HepG2 (cell line): ENCODE results near the gene SLC9A4.

Experiments used
- BRD4 ChIP-seq: sonication (generic); formaldehyde crosslinking; IDR thresholded peaks from 2 replicates; pipeline ENCODE4 v1.4.0; 2020; ENCODE audit warnings: missing genetic modification reagents
- ETV5 ChIP-seq: IDR thresholded peaks from 2 replicates; pipeline ENCODE4 v1.6.1; 2018; ENCODE audit warnings: missing biosample characterization, missing genetic modification reagents, inconsistent platforms, borderline replicate concordance
- NFRKB ChIP-seq: fragments of 450-650 bp; IDR thresholded peaks from 2 replicates; pipeline ENCODE4 v1.6.1; 2017

GRCh38 chr2:102427249-102427648 is 45.8 kb upstream of the SLC9A4 start:
- TF ChIP-seq NFRKB (no peak), ETV5 (no peak), BRD4 (CRISPR knock-in tag) (no peak)
